Measurements from ENCODE around the gene PTGDR. TPM values are rescaled to one million over a fixed set of nuclear protein-coding genes. Genes with fewer than 3 reads are reported as not detected.

PTGDR gene
- total RNA-seq, 1 donor from 2014 or later, result not detected

DNA sequence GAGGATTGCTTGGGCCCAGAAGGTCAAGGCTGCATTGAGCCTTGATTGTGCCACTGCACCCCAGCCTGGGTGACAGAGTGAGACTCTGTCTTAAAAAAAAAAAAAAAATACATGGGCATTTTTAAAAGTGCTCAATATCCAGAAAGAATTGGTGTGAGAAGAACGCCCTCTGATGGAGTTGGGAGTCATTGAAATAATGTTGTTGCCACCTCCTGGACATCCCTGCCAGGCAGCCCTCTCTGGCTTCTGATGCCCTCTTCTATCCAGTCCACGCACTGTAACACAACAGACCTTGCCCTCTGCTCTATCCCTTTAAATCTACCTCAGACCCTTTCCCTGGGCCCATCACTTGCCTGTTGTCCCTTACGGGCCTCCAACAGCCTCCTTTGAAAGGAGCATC lies 4.9 kb downstream of the PTGDR start:
- no peak for DNase-seq (ENCODE audit: low read depth)
- no peaks in the 10 kb centered on the region for H3K36me3 ChIP-seq (ENCODE audit: control insufficient read depth, insufficient read depth, low read length)

DNA sequence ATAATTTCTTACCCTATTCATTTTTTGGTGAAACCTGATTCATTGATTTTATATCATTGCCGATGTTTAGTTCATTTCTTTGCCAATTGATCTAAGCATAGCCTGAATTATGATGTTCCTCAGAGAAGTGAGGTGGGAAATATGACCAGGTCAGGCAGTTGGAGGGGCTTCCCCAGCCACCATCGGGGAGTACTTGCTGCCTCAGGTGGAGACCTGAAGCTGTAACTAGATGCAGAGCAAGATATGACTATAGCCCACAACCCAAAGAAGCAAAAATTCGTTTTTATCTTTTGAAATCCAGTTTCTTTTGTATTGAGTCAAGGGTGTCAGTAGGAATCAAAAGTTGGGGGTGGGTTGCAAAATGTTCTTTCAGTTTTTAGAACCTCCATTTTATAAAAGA lies 7.9 kb downstream of the PTGDR start:
- Histone ChIP-seq H3K27me3 (ENCODE audit: control insufficient read depth, insufficient read depth, low read length) (peaks cover 2% of the 10 kb centered on the region), H3K36me3 (ENCODE audit: control insufficient read depth, insufficient read depth, low read length) (no peaks in the 10 kb centered on the region), H3K4me3 (ENCODE audit: low read depth, low read length) (no peak overlapping the region)
- no peak for DNase-seq (ENCODE audit: low read depth)
- TF ChIP-seq, protein P1, sequence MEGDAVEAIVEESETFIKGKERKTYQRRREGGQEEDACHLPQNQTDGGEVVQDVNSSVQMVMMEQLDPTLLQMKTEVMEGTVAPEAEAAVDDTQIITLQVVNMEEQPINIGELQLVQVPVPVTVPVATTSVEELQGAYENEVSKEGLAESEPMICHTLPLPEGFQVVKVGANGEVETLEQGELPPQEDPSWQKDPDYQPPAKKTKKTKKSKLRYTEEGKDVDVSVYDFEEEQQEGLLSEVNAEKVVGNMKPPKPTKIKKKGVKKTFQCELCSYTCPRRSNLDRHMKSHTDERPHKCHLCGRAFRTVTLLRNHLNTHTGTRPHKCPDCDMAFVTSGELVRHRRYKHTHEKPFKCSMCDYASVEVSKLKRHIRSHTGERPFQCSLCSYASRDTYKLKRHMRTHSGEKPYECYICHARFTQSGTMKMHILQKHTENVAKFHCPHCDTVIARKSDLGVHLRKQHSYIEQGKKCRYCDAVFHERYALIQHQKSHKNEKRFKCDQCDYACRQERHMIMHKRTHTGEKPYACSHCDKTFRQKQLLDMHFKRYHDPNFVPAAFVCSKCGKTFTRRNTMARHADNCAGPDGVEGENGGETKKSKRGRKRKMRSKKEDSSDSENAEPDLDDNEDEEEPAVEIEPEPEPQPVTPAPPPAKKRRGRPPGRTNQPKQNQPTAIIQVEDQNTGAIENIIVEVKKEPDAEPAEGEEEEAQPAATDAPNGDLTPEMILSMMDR (IDR thresholded peaks at IDR 0.05; ENCODE audit: insufficient read depth, low read length, poor library complexity, severe bottlenecking), result no peak

More for the DNA sequence above, 4.9 kb downstream of the PTGDR start:
- Histone ChIP-seq H3K27me3 (ENCODE audit: control insufficient read depth, insufficient read depth, low read length) (peaks cover 25% of the 10 kb centered on the region), H3K4me3 (ENCODE audit: low read depth, low read length) (no peak overlapping the region)
- TF ChIP-seq, protein P1 (IDR thresholded peaks at IDR 0.05; ENCODE audit: insufficient read depth, low read length, poor library complexity, severe bottlenecking), result no peak

DNA sequence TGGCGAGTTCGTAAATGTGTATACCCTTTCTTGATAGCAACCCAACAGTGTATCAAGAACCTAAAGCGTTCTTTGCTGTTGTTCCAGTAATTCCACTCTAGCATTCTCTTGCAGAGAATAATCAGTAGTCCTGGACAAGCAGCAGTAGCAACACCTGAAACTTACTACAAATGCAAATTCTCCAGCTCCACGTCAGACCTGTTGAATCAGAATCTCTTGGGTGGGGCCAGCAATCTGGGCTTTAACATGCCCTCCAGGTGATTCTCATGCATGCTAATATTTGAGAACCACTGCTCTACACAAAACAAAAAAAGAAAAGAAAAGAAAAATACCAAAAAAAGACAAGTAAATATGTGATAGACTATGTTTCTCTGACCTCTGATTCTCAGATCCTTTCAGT lies 10.1 kb downstream of the PTGDR start:
- H3K27me3 ChIP-seq (ENCODE audit: control insufficient read depth, insufficient read depth, low read length), result peaks cover 2% of the 10 kb centered on the region
- DNase-seq (ENCODE audit: low read depth), result no peak
- TF ChIP-seq, protein P1 (IDR thresholded peaks at IDR 0.05; ENCODE audit: insufficient read depth, low read length, poor library complexity, severe bottlenecking), result no peak
- H3K36me3 ChIP-seq (ENCODE audit: control insufficient read depth, insufficient read depth, low read length), result no peaks in the 10 kb centered on the region
- H3K4me3 ChIP-seq (ENCODE audit: low read depth, low read length), result no peak overlapping the region

DNA sequence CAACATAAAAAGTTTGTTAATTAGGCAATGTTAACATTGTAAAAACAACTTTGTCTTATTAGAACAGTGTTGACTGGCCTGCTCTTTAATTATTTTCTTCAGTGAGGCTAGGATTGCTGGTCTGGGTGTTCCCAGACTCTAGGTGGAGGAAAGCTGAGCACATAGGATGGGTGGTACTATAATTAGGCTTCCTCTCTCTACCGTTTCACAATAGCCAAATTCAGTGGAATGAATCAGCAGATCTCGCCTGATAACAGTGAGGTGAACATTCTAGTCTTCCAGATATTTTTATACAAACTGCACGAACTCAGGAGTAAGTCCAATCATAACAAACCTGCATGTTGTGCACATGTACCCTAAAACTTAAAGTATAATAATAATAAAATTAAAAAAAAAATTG lies 11.9 kb downstream of the PTGDR start:
- no peak overlapping the region for H3K4me3 ChIP-seq (ENCODE audit: low read depth, low read length)
- TF ChIP-seq, protein P1 (IDR thresholded peaks at IDR 0.05; ENCODE audit: insufficient read depth, low read length, poor library complexity, severe bottlenecking), result no peak
- peak; percentile 2 for DNase-seq (ENCODE audit: low read depth)
- H3K27me3 ChIP-seq (ENCODE audit: control insufficient read depth, insufficient read depth, low read length), result no peaks in the 10 kb centered on the region
- no peaks in the 10 kb centered on the region for H3K36me3 ChIP-seq (ENCODE audit: control insufficient read depth, insufficient read depth, low read length)

DNA sequence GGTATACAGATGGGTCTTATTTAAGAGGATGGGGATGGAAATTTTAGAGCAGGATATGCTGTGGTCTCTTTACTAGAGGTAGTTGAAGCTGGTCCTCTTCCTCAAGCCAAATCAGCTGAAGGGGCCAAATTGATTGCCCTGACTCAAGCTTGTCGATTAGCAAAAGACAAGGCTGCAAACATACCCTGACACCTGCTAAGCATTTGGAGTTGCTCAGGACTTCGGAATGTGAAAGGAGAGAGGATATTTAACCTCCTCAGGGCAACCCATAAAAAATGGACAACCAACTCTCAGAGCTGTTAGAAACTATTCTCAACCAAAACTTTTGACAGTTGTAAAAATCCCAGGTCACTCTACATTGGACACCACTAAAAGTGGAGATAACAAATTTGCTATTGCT lies 15.6 kb downstream of the PTGDR start:
- H3K4me3 ChIP-seq (ENCODE audit: low read depth, low read length), result no peak overlapping the region
- H3K36me3 ChIP-seq (ENCODE audit: control insufficient read depth, insufficient read depth, low read length), result no peaks in the 10 kb centered on the region
- H3K27me3 ChIP-seq (ENCODE audit: control insufficient read depth, insufficient read depth, low read length), result no peaks in the 10 kb centered on the region
- TF ChIP-seq, protein P1 (IDR thresholded peaks at IDR 0.05; ENCODE audit: insufficient read depth, low read length, poor library complexity, severe bottlenecking), result no peak
- peak; percentile 1 for DNase-seq (ENCODE audit: low read depth)
